NCI-H146 (cell line): ENCODE results near the gene GXYLT2.

ENCODE experiments used
- DNase-seq: peaks from one replicate; lab custom pipeline; 2025; lab: John Stamatoyannopoulos, UW

The GXYLT2 gene

GRCh38 chr3:72938471-72939265, 50.8 kb downstream of the GXYLT2 start:
- peak; percentile 34 for DNase-seq

- DNase-seq: no peak
These were observed 53.4 kb downstream of the GXYLT2 start for GRCh38 chr3:72941245-72941644.

GRCh38 chr3:72942427-72942826, 54.6 kb downstream of the GXYLT2 start:
- no peak for DNase-seq

- no peak for DNase-seq
These were observed 56.9 kb downstream of the GXYLT2 start for GRCh38 chr3:72944696-72945095.

- no peak for DNase-seq
These were observed 60.1 kb downstream of the GXYLT2 start for GRCh38 chr3:72947715-72948490.

- no peak for DNase-seq
These were observed 61.2 kb downstream of the GXYLT2 start for GRCh38 chr3:72949016-72949415.

GRCh38 chr3:72950372-72950771, 62.5 kb downstream of the GXYLT2 start:
- no peak for DNase-seq

- DNase-seq: no peak
These were observed 63.0 kb downstream of the GXYLT2 start for GRCh38 chr3:72950801-72951200.

GRCh38 chr3:72951259-72951722, 63.4 kb downstream of the GXYLT2 start:
- DNase-seq: no peak

- DNase-seq: no peak
These were observed 65.6 kb downstream of the GXYLT2 start for GRCh38 chr3:72953325-72953956.

GRCh38 chr3:72957297-72957696, 69.5 kb downstream of the GXYLT2 start:
- no peak for DNase-seq

GRCh38 chr3:72959336-72959735, 71.5 kb downstream of the GXYLT2 start:
- DNase-seq: no peak

- peak; percentile 3 for DNase-seq
These were observed 73.1 kb downstream of the GXYLT2 start for GRCh38 chr3:72960812-72961518.

- DNase-seq: no peak
These were observed 73.9 kb downstream of the GXYLT2 start for GRCh38 chr3:72961752-72962151.

GRCh38 chr3:72962317-72962716, 74.5 kb downstream of the GXYLT2 start:
- no peak for DNase-seq

- DNase-seq: no peak
These were observed 76.8 kb downstream of the GXYLT2 start for GRCh38 chr3:72964633-72965032.

GRCh38 chr3:72968266-72968664, 80.4 kb downstream of the GXYLT2 start:
- DNase-seq: no peak

GRCh38 chr3:72969766-72970165, 81.9 kb downstream of the GXYLT2 start:
- no peak for DNase-seq

GRCh38 chr3:72970942-72971341, 83.1 kb downstream of the GXYLT2 start:
- DNase-seq: no peak

GRCh38 chr3:72972706-72973030, 84.8 kb downstream of the GXYLT2 start:
- DNase-seq: no peak

- DNase-seq: no peak
These were observed 85.3 kb downstream of the GXYLT2 start for GRCh38 chr3:72973031-72973723.

GRCh38 chr3:72973786-72974185, 85.9 kb downstream of the GXYLT2 start:
- DNase-seq: no peak
